ENCODE measurements around the gene GNPDA1.

GNPDA1 gene

GRCh38 chr5:142020122-142020659 is 7.4 kb upstream of the GNPDA1 start:
- DNase-seq: no peak

GRCh38 chr5:142017832-142018427 is 5.1 kb upstream of the GNPDA1 start:
- DNase-seq: peak; percentile 16

GRCh38 chr5:142016556-142016955 is 3.7 kb upstream of the GNPDA1 start:
- DNase-seq: peak; percentile 65

- peak; percentile 68 for DNase-seq
These were observed 3.1 kb upstream of the GNPDA1 start for GRCh38 chr5:142015781-142016533.

GRCh38 chr5:142014911-142015584 is 2.2 kb upstream of the GNPDA1 start:
- DNase-seq: peak; percentile 67

GRCh38 chr5:142013734-142014521 is 1.1 kb upstream of the GNPDA1 start:
- DNase-seq: peak; percentile 25

- peak; percentile 86 for DNase-seq
These were observed 541 bp downstream of the GNPDA1 start for GRCh38 chr5:142012186-142012785.

- no peak for DNase-seq
These were observed 1.1 kb downstream of the GNPDA1 start for GRCh38 chr5:142011572-142012185.

- no peak for DNase-seq
These were observed 2.9 kb downstream of the GNPDA1 start for GRCh38 chr5:142009886-142010285.

- DNase-seq: no peak
These were observed 4.0 kb downstream of the GNPDA1 start for GRCh38 chr5:142008813-142009212.

GRCh38 chr5:142007237-142007544 is 5.6 kb downstream of the GNPDA1 start:
- DNase-seq: no peak

- DNase-seq: peak; percentile 59
These were observed 6.2 kb downstream of the GNPDA1 start for GRCh38 chr5:142006363-142007236.

- no peak for DNase-seq
These were observed 9.5 kb downstream of the GNPDA1 start for GRCh38 chr5:142003266-142003800.

- DNase-seq: peak; percentile 28
These were observed 11.9 kb downstream of the GNPDA1 start for GRCh38 chr5:142000704-142001484.

GRCh38 chr5:142000173-142000572 is 12.7 kb downstream of the GNPDA1 start:
- DNase-seq: no peak

GRCh38 chr5:141997358-141997960 is 15.4 kb downstream of the GNPDA1 start:
- DNase-seq: no peak

GRCh38 chr5:141995656-141996055 is 17.2 kb downstream of the GNPDA1 start:
- DNase-seq: no peak

GRCh38 chr5:141994511-141995136 is 18.2 kb downstream of the GNPDA1 start:
- no peak for DNase-seq

- DNase-seq: peak; percentile 87
These were observed 20.4 kb downstream of the GNPDA1 start for GRCh38 chr5:141992349-141992963.
